DND-41 (cell line): ENCODE results near the gene DOCK9.

ENCODE experiments used
- ATAC-seq: fragments of 200-7000 bp; cut with Tn5 transposase; 3 replicates; pipeline ENCODE4 v1.9.1; 2021; ENCODE audit warnings: low read depth; ENCODE audit not compliant: insufficient read depth
- DNase-seq: peaks from one replicate; pipeline ENCODE4 v3.0.0-alpha.2; 2020
- H2AFZ ChIP-seq: 2 replicates; pipeline ENCODE4 v1.6.0; 2012; ENCODE audit warnings: low read depth, low read length
- H3K27ac ChIP-seq: 2 replicates; pipeline ENCODE4 v1.5.1; 2012; ENCODE audit warnings: low read length, inconsistent platforms
- H3K27me3 ChIP-seq: fragments of 200-600 bp; sonication (generic); 2 replicates; pipeline ENCODE4 v1.6.0; 2012; ENCODE audit warnings: low read length, mild to moderate bottlenecking, inconsistent platforms; ENCODE audit not compliant: insufficient read depth, poor library complexity
- H3K36me3 ChIP-seq: 2 replicates; pipeline ENCODE4 v1.5.1; 2012; ENCODE audit warnings: low read length, inconsistent platforms; ENCODE audit not compliant: insufficient read depth
- H3K4me1 ChIP-seq: 2 replicates; pipeline ENCODE4 v1.5.1; 2012; ENCODE audit warnings: mild to moderate bottlenecking, low read length; ENCODE audit not compliant: insufficient read depth
- H3K4me2 ChIP-seq: 2 replicates; pipeline ENCODE4 v1.6.0; 2012; ENCODE audit warnings: mild to moderate bottlenecking, moderate library complexity, low read length, inconsistent platforms; ENCODE audit not compliant: insufficient read depth
- H3K4me3 ChIP-seq, 2 experiments: fragments of 200-600 bp in 1 of 2; shearing (Covaris generic) in 1 of 2; 2 replicates each; pipeline ENCODE4 v1.5.1; 2012 to 2016; ENCODE audit warnings: inconsistent platforms in 2 of 2, low read length in 2 of 2, mild to moderate bottlenecking in 2 of 2, low read depth in 1 of 2, moderate library complexity in 1 of 2
- H3K79me2 ChIP-seq: 2 replicates; pipeline ENCODE4 v1.6.0; 2012; ENCODE audit warnings: low read length, inconsistent platforms; ENCODE audit not compliant: insufficient read depth
- H3K9ac ChIP-seq: 2 replicates; pipeline ENCODE4 v1.6.0; 2012; ENCODE audit warnings: low read depth, mild to moderate bottlenecking, inconsistent platforms, low read length, moderate library complexity
- H3K9me3 ChIP-seq: 2 replicates; pipeline ENCODE4 v1.5.1; 2012; ENCODE audit warnings: low read length, moderate library complexity, mild to moderate bottlenecking, inconsistent platforms; ENCODE audit not compliant: insufficient read depth, severe bottlenecking
- H4K20me1 ChIP-seq: 2 replicates; pipeline ENCODE4 v1.6.0; 2012; ENCODE audit warnings: low read length; ENCODE audit not compliant: insufficient read depth
- CTCF ChIP-seq: IDR thresholded peaks from 2 replicates; pipeline ENCODE4 v1.5.1; 2012; ENCODE audit warnings: borderline replicate concordance, low read length, moderate library complexity, mild to moderate bottlenecking; ENCODE audit not compliant: poor library complexity, severe bottlenecking; ENCODE audit errors: extremely low read depth
- EZH2 ChIP-seq: IDR thresholded peaks from 3 replicates; pipeline ENCODE4 v1.6.1; 2012; ENCODE audit warnings: borderline replicate concordance, low read depth, mild to moderate bottlenecking, moderate library complexity, low read length, inconsistent platforms; ENCODE audit not compliant: severe bottlenecking

DOCK9 gene

GRCh38 chr13:98787996-98788395 is 189.9 kb downstream of the DOCK9 start:
- Histone ChIP-seq H3K4me3 (no peak overlapping the region), H3K27ac (no peak overlapping the region), H3K9me3 (no peaks in the 10 kb centered on the region), H3K4me2 (no peak overlapping the region), H3K79me2 (no peaks in the 10 kb centered on the region), H4K20me1 (no peaks in the 10 kb centered on the region), H3K4me1 (no peaks in the 10 kb centered on the region), H3K27me3 (no peaks in the 10 kb centered on the region), H3K36me3 (no peaks in the 10 kb centered on the region), H3K9ac (no peak overlapping the region), H2AFZ (no peak overlapping the region)
- ATAC-seq, result peak; percentile 80
- TF ChIP-seq CTCF, result no peak
- no peak for TF ChIP-seq EZH2
- peak; percentile 49 for DNase-seq

GRCh38 chr13:98787173-98787572 is 190.7 kb downstream of the DOCK9 start:
- Histone ChIP-seq H3K36me3 (no peaks in the 10 kb centered on the region), H3K27ac (no peak overlapping the region), H3K27me3 (no peaks in the 10 kb centered on the region), H3K9me3 (no peaks in the 10 kb centered on the region), H3K79me2 (no peaks in the 10 kb centered on the region), H3K4me2 (no peak overlapping the region), H2AFZ (no peak overlapping the region), H4K20me1 (no peaks in the 10 kb centered on the region), H3K4me1 (peaks cover 8% of the 10 kb centered on the region), H3K4me3 (no peak overlapping the region), H3K9ac (no peak overlapping the region)
- ATAC-seq (no peak), DNase-seq (no peak)
- TF ChIP-seq CTCF, result no peak
- no peak for TF ChIP-seq EZH2

- H3K79me2 ChIP-seq, result no peaks in the 10 kb centered on the region
- H2AFZ ChIP-seq, result no peak overlapping the region
- no peak for ATAC-seq
- no peaks in the 10 kb centered on the region for H3K9me3 ChIP-seq
- H3K27me3 ChIP-seq, result no peaks in the 10 kb centered on the region
- H3K36me3 ChIP-seq, result no peaks in the 10 kb centered on the region
- H4K20me1 ChIP-seq, result no peaks in the 10 kb centered on the region
- H3K4me1 ChIP-seq, result peaks cover 9% of the 10 kb centered on the region
- H3K9ac ChIP-seq, result no peak overlapping the region
- H3K27ac ChIP-seq, result no peak overlapping the region
- no peak for TF ChIP-seq EZH2
- TF ChIP-seq CTCF, result no peak
- no peak overlapping the region for H3K4me3 ChIP-seq
- DNase-seq, result no peak
- no peak overlapping the region for H3K4me2 ChIP-seq
Observed at GRCh38 chr13:98786023-98786422, 191.8 kb downstream of the DOCK9 start.

GRCh38 chr13:98785405-98785804 is 192.5 kb downstream of the DOCK9 start:
- no peaks in the 10 kb centered on the region for H3K79me2 ChIP-seq
- no peak overlapping the region for H3K4me2 ChIP-seq
- H2AFZ ChIP-seq, result no peak overlapping the region
- DNase-seq (no peak), ATAC-seq (no peak)
- no peak overlapping the region for H3K9ac ChIP-seq
- no peak overlapping the region for H3K27ac ChIP-seq
- no peaks in the 10 kb centered on the region for H3K27me3 ChIP-seq
- H3K36me3 ChIP-seq, result no peaks in the 10 kb centered on the region
- H3K4me1 ChIP-seq, result peaks cover 9% of the 10 kb centered on the region
- TF ChIP-seq EZH2, result no peak
- TF ChIP-seq CTCF, result no peak
- no peaks in the 10 kb centered on the region for H3K9me3 ChIP-seq
- no peaks in the 10 kb centered on the region for H4K20me1 ChIP-seq
- no peak overlapping the region for H3K4me3 ChIP-seq
